ENCODE data around the gene MUC12.

Gene MUC12

GRCh38 chr7:100968031-100968430 is 1.3 kb upstream of the MUC12 start:
- H3K4me3 ChIP-seq (ENCODE audit: low read depth, low read length) = no peak overlapping the region

GRCh38 chr7:100968650-100969049 is 715 bp upstream of the MUC12 start:
- H3K4me3 ChIP-seq (ENCODE audit: low read depth, low read length) = no peak overlapping the region
- TF ChIP-seq, protein P1, sequence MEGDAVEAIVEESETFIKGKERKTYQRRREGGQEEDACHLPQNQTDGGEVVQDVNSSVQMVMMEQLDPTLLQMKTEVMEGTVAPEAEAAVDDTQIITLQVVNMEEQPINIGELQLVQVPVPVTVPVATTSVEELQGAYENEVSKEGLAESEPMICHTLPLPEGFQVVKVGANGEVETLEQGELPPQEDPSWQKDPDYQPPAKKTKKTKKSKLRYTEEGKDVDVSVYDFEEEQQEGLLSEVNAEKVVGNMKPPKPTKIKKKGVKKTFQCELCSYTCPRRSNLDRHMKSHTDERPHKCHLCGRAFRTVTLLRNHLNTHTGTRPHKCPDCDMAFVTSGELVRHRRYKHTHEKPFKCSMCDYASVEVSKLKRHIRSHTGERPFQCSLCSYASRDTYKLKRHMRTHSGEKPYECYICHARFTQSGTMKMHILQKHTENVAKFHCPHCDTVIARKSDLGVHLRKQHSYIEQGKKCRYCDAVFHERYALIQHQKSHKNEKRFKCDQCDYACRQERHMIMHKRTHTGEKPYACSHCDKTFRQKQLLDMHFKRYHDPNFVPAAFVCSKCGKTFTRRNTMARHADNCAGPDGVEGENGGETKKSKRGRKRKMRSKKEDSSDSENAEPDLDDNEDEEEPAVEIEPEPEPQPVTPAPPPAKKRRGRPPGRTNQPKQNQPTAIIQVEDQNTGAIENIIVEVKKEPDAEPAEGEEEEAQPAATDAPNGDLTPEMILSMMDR (IDR thresholded peaks at IDR 0.05; ENCODE audit: borderline replicate concordance, insufficient read depth, low read depth, low read length) = no peak

More at GRCh38 chr7:100968031-100968430, 1.3 kb upstream of the MUC12 start:
- TF ChIP-seq, protein P1 (IDR thresholded peaks at IDR 0.05; ENCODE audit: borderline replicate concordance, insufficient read depth, low read depth, low read length) = no peak

GRCh38 chr7:100971111-100972001 is 2.0 kb downstream of the MUC12 start:
- no peak overlapping the region for H3K4me3 ChIP-seq (ENCODE audit: low read depth, low read length)
- TF ChIP-seq, protein P1 (IDR thresholded peaks at IDR 0.05; ENCODE audit: borderline replicate concordance, insufficient read depth, low read depth, low read length) = no peak

DNA sequence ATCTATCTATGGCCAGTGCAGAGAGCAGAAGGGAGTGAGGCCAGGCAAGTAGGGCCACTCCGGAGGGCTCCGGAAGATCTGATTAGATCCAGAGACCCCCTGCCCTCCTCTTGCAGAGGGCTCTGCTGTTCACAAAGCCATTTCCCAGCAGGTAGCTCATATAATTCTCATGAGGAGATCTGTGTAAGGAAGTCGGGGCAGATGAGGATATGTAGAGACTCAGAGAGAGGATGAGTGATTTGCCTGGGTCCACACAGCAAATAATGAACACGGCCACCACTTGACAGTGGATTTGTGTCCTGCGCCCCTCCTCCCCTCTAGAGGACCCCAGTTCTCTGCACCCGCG is 2.6 kb downstream of the MUC12 start:
- no peak overlapping the region for H3K4me3 ChIP-seq (ENCODE audit: low read depth, low read length)
- TF ChIP-seq, protein P1 (IDR thresholded peaks at IDR 0.05; ENCODE audit: borderline replicate concordance, insufficient read depth, low read depth, low read length) = no peak

GRCh38 chr7:100974021-100974420 is 4.7 kb downstream of the MUC12 start:
- TF ChIP-seq, protein P1 (IDR thresholded peaks at IDR 0.05; ENCODE audit: borderline replicate concordance, insufficient read depth, low read depth, low read length) = no peak
- H3K4me3 ChIP-seq (ENCODE audit: low read depth, low read length) = no peak overlapping the region

- H3K4me3 ChIP-seq (ENCODE audit: low read depth, low read length) = no peak overlapping the region
- TF ChIP-seq, protein P1 (IDR thresholded peaks at IDR 0.05; ENCODE audit: borderline replicate concordance, insufficient read depth, low read depth, low read length) = no peak
Observed at GRCh38 chr7:100975371-100975821, 6.0 kb downstream of the MUC12 start.

DNA sequence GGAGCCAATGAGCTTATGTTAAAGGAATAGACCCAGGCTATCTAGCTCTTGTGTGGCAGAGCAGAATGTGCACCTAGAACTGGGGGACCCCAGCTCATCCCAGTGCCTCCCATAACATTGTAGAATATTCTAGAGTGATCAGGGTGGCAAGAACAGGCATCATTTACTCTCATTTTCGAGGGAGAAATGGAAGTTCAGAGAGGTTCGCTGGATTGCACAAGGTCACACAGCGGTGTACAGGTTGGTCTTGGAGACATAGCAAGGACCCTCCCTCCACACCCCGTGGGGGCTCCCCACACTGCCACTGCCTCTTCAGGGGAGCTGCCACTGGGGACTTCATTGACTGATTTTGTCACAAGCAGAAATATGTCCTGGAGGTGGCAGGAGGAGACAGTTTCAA is 8.9 kb downstream of the MUC12 start:
- TF ChIP-seq, protein P1 (IDR thresholded peaks at IDR 0.05; ENCODE audit: borderline replicate concordance, insufficient read depth, low read depth, low read length) = no peak
- H3K4me3 ChIP-seq (ENCODE audit: low read depth, low read length) = no peak overlapping the region
